GM21723 (cell line): ENCODE measurements around the gene SYNPO2.

Experiments used
- ATAC-seq: cut with Tn5 transposase; IDR thresholded peaks from one replicate; pipeline ENCODE4 v1.9.1; 2021; ENCODE audit warnings: mild to moderate bottlenecking, moderate library complexity; ENCODE audit not compliant: unreplicated experiment

Gene SYNPO2

DNA sequence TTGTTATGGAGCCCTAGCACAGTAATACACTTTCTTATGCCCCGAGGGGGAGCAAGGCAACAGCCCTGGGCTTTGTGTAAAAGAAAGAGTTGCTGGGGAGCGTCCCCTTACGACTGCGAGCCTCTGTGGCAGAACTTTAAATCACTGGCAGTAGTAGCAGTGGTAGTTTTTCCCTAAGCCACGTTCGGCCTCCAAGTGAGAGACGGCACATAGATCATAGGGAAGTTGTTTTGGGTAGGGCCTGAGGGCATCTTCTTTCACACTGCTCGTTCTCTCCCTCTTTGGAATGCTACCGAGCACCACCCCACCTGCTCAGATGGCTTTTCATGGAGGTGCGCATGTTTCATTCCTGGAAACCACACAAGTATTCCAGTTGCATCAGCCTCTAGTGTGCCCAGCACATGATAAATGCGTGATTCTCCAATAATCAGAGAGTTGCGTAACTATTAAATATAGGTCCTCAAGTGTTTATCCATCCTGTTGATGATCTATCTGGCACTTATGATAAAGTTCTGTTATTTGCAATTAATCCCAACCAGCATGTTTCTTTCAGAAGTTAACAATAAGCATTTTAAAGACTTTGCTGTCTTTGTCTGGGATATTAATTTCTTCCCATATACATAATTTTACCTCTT is 7.0 kb upstream of the SYNPO2 start:
- ATAC-seq = no peak

DNA sequence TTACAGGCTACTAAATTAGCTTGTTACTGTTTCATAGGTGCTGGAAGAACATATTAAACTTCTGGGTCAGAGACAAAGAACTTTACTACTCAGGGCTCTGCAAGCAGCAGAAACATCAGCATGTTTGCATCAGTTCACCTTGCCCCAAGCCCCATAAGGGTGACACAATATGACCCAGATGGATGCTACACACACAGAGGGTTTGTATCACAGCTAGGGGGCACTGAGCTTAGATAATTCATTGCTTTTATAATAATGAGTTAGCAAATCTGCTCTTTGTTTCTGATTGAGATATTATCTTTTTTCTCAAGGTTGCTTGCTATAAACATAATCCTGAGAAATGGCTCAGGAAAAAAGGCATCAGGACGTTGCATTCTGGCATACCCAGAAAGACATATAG is 4.8 kb upstream of the SYNPO2 start:
- ATAC-seq = no peak

DNA sequence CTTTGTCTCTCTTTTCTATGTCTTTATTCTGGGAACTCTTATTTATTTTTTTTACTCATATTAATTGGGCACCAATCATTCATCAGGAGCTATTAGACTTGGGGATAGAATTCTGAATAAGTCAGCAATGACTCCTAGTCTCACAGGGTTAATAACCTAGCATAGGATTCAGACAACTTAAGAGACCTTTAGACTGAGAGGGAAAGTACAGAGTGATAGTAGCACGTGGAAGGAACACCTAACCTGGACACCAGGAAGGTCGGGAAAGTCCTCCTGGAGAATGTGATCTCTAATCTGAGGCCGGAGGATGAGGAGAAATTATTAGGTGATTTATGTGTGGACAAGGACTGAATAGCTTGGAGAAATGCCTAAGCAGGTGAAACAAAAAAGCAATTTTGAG is 3.9 kb upstream of the SYNPO2 start:
- no peak for ATAC-seq

DNA sequence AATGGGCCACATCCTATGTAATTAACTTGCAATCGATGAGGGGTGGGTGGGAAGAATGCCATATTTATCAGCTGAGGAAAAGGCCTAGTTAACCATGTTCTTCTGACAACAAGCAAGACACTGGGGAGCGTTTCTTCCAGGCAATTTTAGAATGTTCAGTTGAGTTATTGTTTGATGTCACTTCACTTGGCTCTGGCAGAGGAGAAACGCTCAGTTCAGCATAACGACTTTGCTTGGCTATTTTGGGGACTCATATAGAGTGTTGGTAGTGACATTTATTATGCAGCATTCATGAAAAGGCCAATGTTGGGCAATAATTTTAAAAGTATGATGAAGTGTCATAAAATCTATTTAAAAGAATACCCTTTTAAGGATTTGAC is 648 bp downstream of the SYNPO2 start:
- ATAC-seq = no peak

DNA sequence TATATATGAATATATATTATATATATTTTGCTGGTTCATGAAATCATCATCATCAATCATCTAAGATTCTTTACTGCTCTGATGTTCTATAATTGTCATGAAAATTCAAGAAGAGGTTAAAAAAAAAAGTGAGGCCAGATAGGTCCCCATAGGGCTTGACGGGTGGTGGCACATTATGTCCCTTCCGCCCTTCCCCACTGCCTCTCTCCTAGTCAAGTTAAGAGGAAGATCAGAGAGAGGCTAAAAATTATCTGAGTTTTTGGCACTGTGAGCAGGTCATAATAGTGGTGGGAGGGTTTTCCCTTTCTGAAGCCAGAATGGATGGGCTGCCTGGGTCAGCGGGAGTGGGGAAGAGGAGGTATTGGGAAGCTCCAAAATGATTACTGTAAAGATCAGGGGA is 5.4 kb downstream of the SYNPO2 start:
- ATAC-seq = no peak

DNA sequence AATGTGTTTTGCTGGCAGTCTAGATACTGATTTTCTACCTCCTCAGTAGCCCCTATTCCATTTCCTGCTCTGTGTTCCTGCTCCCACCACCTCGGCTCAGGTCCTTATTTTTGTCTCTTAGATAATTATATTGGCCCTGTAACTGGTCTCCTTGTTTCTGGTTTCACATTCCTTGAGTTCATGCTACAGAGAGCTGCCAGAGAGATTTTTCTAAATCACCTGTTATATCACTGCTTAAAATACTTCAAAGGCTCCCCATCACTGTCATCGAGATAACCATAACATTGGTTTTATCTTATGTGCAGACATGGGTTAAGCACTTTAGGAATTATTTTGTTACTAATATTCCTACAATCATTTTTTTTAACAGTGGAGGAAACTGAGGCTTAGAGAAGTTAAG is 9.6 kb downstream of the SYNPO2 start:
- ATAC-seq = no peak

DNA sequence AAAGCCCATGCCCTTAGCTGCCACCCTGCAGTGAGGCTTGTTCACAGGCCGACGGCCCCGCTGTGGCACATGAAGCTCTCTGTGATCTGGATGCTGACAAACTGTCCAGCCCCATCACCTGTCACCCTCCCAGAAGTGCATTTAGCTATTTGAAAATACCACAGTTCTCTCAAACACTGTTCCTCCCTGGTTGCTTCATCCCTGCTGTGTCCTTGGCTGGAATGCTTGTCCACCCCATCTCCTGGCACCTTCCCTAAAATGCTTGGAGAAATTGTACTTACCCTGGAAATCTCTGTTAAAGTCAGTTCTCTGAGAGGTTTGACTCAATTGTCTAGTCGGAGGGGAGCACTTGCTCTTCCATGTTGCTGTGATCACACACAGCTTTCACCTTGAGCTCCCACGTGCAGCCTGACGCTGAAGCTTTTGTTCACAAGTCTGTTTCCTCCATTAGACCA is 10.1 kb downstream of the SYNPO2 start:
- no peak for ATAC-seq

DNA sequence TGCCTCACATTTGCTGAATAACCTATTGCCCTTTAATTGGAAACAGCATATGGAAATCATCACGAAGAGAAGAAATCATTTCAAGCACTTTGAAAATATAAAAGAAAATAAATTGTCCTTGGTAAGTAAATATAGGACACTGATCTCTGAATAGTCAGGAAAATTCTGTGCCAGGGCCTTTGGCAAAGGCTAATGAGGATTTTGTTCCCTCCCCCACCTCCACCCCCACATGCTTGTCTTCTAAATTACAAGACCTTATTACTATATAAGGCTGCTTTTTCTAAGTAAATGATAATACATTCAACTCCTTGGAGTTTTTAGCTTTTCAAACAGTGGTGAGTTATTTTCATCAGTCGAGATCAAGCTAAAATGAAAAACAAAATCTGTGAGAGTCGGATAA is 15.8 kb downstream of the SYNPO2 start:
- no peak for ATAC-seq

DNA sequence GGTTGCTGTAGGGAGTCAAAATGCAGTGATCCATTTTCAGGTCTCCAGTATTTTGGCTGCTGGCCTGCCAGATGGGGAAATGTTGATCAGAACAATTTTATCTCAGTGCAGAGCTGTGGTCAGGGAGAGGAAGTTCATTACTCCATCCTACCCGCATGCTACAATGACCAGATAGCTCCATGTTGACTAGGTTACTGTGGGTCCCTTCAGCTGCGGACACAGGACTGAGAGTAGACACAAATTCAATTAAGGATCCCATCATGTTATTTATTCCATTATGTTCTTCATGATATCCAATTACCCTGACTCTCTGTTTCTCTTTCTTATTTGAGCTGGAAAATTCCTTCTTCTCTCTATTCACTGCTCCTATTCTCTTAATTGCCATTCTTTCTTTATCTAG is 16.3 kb downstream of the SYNPO2 start:
- no peak for ATAC-seq

DNA sequence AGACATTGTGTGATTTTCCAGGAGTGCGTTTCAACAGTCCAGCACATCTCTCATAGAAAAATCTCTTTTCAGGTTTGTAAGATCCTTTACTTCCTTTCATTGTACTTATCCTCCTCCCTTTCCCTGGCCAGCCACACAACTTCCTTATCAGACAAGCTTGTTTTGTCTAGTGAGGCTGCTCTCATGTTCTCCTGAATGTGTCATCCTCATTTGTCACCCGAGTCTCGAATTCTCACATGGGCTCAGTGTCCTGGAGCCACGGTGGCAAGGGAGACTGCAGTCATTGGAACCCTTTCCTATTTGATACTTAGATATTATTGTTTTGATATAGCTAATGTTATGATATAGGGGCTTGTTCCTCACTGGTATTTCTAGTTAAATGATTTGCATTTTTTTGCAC is 16.9 kb downstream of the SYNPO2 start:
- no peak for ATAC-seq

DNA sequence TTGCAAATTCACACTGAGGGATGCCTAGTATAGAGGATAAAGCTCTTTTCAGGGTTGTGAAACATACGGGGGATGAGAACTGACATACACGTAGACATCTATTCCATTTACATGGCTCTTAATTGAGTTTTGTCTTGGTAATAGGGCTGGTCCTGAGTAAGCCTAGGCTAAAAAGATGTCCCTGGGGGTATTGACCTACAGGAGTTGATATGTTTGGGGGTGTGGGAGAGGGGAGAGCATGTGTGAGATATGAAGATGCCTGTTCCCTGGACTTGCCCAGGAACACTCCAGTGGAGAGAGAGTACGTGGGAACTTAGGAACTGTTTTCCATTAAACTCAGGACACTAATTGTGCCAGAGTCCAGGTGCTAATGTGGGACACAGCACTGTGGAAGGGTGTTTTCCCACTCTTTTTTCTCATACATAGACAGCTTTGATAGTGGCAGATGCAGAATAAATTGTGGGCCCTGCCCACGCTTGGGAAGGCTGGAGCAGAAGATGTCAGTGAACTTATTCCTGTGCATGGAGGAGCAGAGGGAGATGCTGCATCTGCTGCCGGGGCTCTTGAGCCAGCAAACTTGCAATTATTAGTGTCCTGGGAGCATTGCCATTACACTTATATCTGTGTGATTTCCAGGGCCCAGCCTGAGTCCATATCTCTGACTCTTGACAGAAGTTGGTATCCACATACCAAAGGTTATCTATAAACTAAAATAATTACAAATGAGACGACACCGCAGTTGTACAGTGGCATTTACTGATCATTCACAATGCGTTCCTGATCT is 20.7 kb downstream of the SYNPO2 start:
- no peak for ATAC-seq

DNA sequence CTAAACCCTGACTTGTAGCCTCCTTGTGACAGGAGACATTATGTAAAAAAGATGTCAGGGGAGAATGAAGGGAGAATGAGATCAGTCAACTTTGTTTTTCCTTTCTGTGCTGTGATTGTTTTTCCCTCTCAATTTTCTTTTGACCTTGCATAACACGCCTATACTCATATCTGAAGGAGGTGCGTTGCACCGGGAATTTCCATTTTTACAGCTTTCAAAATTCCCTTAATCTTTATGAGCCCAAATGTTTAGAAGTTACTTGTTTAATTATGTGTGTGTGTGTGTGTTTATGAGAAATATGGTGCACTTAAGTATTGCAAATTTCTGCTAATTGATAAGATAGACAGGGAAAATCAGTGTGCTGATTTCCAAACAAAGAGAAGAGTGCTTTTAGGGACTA is 21.6 kb downstream of the SYNPO2 start:
- ATAC-seq = no peak

DNA sequence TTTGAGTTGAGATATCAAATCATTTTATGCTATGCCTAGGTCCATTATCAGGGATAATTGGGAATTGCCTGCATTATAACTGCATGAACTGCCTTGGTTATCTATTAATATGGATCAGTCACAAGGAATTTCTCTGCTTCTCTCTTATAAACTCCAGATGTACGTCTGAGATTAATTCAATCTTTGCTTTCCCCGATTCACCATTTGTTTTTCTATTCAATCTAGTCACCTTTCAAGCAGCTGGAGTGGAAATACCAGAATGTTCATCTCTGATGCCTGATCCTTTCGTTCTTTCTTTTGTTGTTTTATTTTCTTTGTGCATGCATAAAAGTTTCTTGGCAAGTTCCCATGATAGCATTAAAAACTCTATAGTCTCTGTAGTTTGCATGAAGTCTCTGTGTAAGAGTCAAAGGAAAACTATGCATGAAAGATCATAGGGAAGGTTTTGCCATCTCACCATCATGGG is 22.6 kb downstream of the SYNPO2 start:
- ATAC-seq = no peak

DNA sequence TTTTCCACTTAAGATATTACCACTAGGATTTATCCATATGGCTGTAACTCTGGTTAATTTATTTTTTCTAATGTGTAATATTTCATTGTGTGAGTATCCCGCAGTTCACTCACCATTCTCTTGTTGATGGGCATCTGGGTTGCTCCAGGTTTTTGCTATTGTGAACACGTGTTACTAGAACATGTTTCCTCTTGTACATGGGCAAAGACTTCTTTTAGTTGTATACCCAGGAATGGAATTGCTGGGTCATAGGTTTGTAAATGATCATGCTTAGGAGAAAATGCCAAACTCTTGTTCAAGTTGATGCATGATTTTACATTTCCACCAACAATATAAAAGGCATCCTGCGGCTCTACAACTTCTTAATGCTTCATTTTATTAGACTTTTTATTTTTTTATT is 26.8 kb downstream of the SYNPO2 start:
- no peak for ATAC-seq

DNA sequence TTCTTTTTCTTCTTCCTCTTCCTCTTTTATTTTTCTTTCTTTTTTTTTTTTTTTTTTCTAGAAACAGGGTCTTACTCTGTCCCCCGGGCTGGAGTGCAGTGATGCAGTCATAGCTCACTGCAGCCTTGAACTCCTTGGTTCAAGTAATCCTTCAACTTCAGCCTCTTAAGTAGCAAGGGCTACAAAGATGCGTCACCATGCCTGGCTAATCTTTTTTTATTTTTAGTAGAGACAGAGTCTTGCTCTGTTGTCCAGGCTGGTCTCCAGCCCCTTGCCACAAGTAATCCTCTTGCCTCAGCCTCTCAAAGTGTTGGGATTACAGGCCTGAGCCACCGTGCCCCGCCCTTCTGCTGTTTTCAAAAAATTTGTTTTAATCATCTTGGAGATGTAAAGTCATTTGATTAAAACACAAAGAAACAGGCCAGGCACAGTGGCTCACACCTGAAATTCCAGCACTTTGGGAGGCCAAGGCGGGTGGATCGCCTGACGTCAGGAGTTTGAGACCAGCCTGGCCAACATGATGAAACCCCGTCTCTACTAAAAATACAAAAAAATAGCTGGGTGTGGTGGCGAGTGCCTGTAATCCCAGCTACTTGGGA is 28.1 kb downstream of the SYNPO2 start:
- ATAC-seq = no peak

DNA sequence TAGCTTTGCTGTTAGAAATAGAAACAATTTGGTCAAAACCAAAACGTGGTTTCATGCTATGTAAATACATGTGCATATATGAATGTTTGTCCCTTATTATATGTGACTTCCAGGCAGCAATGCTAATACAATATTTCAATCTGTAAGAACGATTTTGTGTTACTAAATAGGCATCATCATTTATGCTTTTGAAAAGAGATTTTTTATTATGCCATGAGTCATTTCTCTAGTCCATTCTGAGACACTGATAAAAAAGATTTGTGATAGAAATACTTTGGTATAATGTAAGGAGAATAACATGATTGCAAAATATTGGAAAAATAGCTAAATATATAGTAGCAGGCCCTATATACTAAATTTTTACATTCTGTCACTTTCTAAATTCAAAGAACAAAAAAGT is 28.9 kb downstream of the SYNPO2 start:
- ATAC-seq = no peak

DNA sequence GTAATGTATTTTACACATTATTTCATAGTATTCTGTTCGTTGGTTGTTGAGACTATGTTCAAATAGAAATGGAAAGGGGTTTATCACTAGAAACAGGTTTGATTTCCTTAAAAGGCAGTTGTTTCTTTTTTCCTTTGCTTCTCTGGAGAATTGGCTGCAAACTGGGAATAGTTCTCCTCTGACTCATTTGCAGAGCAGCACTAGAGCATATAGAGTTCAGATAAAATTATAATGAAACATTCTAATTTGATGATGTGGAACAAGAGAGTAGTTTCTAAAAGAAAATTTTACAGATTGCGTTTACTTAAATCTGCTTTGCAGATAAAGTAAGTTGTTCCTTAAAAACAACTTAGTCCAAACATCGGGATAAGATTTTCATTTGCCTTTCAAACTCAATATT is 29.7 kb downstream of the SYNPO2 start:
- ATAC-seq = no peak

DNA sequence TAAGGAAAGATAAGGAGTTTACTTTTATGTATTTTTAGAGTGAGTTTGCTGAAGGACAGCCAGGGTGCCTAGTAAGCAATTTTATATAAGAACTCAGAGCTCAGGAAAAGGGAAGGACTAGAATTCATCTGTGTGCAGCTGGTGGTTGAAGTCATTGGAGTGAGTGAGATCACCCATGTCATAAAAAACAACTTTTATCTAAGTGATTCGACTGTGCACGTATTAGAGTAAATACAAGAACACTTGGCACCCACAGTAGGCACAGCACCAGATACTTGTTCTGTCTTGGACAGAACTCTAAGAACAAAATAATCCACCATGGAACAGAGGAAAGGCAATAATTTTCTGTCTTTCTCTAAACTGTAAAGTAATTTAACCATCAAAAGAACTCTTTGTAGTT is 31.6 kb downstream of the SYNPO2 start:
- ATAC-seq = no peak

DNA sequence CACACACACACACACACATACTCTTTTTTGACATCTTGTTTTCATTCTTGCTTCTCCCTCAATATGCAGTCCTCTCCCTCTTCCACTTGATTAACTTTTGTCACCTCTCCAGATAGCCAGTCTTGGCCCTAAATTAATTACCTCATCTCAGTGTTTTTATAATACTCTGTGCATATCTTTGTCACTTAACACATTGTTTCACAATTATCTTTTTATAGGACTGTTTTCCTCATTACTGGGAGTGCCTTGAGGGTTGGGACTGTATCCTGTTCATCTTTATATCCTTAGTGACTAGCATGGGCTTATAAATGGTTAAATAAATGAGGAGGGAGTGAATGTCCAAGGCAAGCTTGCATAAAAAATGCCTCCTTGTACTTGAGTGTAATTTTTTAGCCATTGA is 33.1 kb downstream of the SYNPO2 start:
- no peak for ATAC-seq

DNA sequence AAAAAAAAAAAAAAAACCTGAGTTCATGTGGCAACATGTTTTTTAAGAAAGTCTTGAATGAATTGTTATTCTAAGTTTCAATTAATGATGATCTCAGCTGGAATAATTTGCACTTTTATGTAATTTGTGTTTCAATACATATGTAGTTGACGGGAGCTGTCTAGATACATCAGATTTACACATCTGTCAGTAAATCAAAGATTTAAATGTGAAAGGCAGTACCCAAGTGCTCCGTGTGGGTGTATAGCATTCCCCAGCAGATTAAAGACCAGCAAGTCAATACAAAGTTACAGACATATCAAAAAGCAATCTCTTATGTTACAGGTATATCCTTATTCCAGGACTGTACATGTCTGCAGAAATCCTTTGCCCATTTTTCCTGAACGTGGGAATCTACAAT is 35.2 kb downstream of the SYNPO2 start:
- no peak for ATAC-seq

DNA sequence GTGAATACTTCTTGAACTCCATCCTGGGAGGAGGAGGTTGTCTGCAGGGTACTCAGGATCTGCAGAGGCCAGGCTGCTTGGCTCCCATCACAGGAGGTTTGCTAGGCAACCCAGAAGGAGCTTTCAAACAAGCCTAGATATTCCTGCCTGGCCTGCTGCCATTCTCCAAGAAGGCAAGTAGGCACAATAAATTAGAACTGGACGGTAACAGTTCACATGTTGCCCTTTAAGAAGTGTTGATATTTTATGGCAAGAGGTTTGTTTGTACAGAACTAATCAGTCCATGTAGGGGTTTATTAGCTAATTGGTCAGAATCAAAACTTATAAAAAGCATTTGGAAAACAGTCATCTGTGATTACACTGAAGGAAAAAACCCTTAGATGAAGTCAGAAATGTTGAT is 39.3 kb downstream of the SYNPO2 start:
- ATAC-seq = no peak

DNA sequence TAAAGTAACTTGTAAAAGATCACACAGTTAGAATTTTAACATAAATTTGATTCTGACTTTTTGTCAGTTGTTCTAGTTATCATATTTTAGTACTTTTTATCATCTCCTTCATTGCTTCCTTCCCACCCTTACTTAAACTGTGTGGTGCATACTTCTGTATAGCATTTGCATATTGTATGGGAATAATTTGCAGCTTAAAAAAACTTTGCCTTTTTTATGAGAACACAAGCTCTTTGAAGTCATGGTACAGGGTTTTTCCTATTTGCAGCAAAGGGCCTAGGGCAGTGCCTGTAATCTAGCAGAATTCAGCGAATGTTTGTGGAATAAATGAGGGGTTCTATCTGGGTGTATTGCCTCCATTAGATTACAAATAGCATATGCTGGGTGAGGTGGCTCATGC is 41.6 kb downstream of the SYNPO2 start:
- no peak for ATAC-seq
